ENCODE results near the gene NSMCE1. TPM values are rescaled to one million over a fixed set of nuclear protein-coding genes. Genes with fewer than 3 reads are reported as not detected.
"Not testable (repeated sequence)": the region's sequence is repeated elsewhere in the genome, so short reads cannot be mapped to it uniquely, and the experiment has no call there.

NSMCE1 gene
- total RNA-seq, 1 experiment from 2014 or later = 47.9 TPM

DNA sequence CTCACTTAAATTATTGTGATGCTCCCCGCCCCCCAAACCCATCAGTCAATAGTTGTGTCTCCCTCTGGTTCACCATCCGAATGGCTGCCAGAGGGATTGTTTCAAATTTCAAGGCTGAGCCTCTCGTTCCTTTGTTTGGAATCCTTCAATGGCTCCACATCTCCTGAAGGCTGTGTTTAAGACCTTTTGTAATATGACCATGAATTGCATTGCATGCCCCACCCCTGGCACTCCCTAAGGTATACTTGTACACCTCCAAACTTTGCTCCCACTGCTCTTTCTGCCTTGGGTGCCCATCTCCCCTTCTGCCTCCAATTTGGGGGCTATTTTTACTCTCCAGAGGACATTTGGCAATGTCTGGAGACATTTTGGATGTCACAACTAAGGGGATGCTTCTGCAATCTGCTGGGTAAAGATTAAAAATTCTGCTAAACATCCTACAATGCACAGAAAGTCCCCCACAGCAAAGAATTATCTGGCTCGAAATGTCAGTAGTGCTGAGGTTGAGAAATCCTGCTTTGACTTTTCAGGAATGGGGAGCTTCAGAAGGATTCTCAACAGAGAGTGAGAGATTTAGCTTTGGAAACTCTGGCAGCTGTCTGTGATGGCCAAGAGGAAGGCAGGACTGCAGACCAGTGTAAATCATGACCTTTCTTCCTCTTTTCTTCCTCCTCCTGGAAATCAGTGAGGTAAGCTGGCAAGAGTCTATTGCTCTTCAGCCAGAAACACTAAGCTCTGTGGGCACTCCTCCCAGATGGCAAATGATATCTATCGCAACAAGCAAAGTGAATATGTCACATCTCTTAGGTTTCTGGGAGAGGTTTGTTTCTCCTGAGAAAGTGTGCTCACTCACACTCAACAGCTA is 36.5 kb upstream of the NSMCE1 start:
- in situ Hi-C loops (cut with HindIII; ENCODE audit: low pct_unique_long_range_greater_than_20kb, low sequenced_read_pairs) = no loop called here
- DNase-seq (ENCODE audit: low read depth) = no peak

- in situ Hi-C loops (cut with HindIII; ENCODE audit: low pct_unique_long_range_greater_than_20kb, low sequenced_read_pairs) = no loop called here
- no peak for DNase-seq (ENCODE audit: low read depth)
Observed at GRCh38 chr16:27304102-27304501, 35.5 kb upstream of the NSMCE1 start.

- no peak for DNase-seq (ENCODE audit: low read depth)
- in situ Hi-C loops (cut with HindIII; ENCODE audit: low pct_unique_long_range_greater_than_20kb, low sequenced_read_pairs) = no loop called here
Observed at GRCh38 chr16:27303256-27304100, 34.9 kb upstream of the NSMCE1 start.

GRCh38 chr16:27302126-27302525 is 33.6 kb upstream of the NSMCE1 start:
- no peak for DNase-seq (ENCODE audit: low read depth)
- in situ Hi-C loops (cut with HindIII; ENCODE audit: low pct_unique_long_range_greater_than_20kb, low sequenced_read_pairs) = no loop called here

DNA sequence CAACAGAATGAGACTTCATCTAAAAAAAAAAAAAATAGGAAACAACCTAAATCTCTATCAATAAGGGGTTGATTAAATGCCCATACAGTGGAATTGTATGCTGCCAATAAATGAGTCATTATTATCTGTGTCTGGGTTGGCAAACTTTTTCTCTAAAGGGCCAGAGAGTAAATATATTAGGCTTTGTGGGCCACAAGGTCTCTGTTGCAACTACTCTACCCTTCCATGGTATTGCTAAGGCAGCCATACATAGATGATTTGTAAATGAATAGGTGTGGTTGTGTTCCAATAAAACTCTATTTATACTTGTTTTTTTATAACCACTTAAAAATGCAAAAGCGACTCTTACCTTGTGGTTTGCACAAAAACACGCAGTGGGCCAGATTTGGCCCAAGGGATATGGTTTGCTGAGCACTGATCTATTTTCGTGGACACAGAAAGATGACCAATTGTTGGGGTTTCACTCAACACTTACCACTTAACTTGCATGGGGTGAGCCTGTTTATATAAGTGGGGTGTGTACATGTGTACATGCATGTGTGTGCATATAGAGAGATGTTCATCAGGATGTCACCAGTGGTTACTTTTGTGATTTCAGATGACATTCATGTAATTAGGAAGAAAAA is 32.8 kb upstream of the NSMCE1 start:
- in situ Hi-C loops (cut with HindIII; ENCODE audit: low pct_unique_long_range_greater_than_20kb, low sequenced_read_pairs) = no loop called here
- no peak for DNase-seq (ENCODE audit: low read depth)

DNA sequence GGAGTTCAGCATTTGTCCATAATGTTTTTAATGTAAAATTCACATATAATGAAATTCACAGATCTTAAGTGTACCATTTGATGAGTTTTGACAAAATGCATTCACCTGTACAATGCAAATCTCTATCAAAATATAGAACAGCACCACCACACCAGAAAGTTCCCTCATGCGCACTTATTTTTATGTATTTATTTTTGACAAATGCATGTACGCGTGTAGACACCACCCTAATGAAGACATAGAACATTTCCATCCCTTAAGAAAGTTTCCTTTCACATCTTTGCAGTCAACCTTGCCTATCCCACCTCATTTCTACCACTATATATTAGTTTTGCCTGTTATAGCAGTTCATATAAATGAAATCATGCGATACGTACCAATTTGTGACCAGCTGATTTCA is 29.6 kb upstream of the NSMCE1 start:
- in situ Hi-C loops (cut with HindIII; ENCODE audit: low pct_unique_long_range_greater_than_20kb, low sequenced_read_pairs) = no loop called here

DNA sequence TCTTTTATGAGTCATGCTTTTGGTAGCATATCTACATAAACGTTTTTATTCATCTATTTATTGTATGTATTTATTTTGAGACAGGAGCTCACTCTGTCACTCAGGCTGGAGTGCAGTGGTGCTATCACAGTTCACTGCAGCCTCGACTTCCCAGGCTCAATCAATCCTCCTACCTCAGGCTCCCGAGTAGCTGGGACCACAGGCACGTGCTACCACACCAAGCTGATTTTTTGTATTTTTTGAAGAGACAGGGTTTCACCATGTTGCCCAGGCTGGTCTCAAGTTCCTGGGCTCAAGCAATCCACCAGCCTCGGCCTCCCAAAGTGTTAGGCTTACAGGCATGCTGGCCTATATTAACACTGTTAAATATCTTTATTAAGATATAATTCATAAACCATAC is 24.8 kb upstream of the NSMCE1 start:
- in situ Hi-C loops (cut with HindIII; ENCODE audit: low pct_unique_long_range_greater_than_20kb, low sequenced_read_pairs) = no loop called here

More for the DNA sequence above, 29.6 kb upstream of the NSMCE1 start:
- no peak for DNase-seq (ENCODE audit: low read depth)

DNA sequence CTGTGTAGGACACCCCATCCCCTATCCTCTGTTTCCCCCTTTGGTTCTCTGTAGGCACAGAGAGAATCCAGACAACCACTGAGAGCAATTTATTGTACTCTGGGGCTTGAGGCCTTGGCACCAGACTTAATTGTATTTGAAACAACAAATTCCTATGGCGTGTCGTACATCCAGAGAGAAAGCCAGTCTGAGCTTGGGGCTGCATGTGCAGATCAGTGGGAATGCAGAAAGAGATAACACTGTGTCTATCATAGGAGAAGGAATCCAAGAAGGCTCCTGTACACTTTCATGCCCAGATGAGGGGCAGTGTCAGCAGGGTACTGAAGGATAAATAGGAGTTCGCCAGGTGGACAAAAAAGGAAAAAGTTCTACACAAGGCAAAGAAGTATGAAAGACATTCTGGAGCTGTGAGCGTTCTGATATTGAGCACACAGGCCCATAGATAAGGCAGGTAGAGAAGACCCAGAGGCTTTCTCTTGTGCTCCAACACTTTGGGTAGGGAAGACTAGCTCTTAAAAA is 23.2 kb upstream of the NSMCE1 start:
- in situ Hi-C loops (cut with HindIII; ENCODE audit: low pct_unique_long_range_greater_than_20kb, low sequenced_read_pairs) = no loop called here
- no peak for DNase-seq (ENCODE audit: low read depth)

More for the DNA sequence above, 24.8 kb upstream of the NSMCE1 start:
- no peak for DNase-seq (ENCODE audit: low read depth)

DNA sequence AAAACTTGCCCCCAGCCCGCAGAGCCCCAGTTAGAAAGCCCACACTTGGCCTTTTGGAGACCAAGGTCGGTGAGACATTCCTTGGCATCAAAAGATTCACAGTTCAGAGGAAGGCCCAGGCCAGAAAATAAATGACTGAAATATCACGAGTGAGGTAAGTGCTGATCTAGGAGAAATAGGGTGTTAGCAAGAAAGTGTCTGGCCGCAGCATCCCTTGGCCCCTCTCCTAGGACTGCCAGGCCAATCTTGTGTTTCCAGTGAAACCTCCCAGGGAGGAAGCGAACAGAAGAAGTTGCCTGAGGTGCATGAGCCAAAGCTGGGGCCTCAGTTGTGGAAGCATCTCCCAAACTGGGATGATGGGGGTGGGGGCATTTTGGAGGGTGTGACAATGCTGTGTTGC is 22.5 kb upstream of the NSMCE1 start:
- in situ Hi-C loops (cut with HindIII; ENCODE audit: low pct_unique_long_range_greater_than_20kb, low sequenced_read_pairs) = no loop called here
- DNase-seq (ENCODE audit: low read depth) = no peak

DNA sequence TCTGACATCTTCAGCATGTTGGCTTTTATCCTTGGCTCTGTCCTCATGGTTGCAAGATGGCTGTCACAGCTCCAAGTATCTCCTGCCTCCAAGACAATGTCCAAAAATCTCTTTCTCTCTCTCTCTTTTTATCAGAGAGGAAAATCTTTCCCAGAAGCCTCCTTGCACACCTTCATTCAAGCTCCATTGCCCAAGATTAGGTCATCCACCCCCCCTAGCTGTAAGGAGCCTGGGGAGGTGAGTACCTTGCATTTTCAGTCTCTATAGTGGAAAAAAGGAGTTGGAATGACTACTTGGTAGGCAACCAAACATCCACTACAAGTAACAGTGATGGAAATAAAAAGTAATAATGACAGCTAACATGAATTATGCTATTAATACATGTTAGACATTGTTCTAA is 22.0 kb upstream of the NSMCE1 start:
- no peak for DNase-seq (ENCODE audit: low read depth)
- in situ Hi-C loops (cut with HindIII; ENCODE audit: low pct_unique_long_range_greater_than_20kb, low sequenced_read_pairs) = no loop called here

GRCh38 chr16:27289669-27290068 is 21.1 kb upstream of the NSMCE1 start:
- in situ Hi-C loops (cut with HindIII; ENCODE audit: low pct_unique_long_range_greater_than_20kb, low sequenced_read_pairs) = no loop called here
- no peak for DNase-seq (ENCODE audit: low read depth)

DNA sequence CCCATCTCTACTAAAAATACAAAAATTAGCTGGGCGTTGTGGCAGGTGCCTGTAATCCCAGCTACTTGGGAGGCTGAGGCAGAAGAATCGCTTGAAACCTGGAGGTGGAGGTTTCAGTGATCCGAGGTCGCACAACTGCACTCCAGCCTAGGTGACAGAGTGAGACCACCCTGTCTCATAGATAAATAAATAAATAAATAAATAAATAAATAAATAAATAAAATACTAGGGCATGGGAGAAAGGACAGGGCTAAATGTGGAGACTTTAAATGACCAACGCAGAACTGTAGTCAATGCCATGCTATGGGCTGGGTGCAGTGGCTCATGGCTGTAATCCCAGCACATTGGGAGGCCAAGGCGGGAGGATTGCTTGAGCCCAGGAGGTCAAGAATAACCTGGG is 19.7 kb upstream of the NSMCE1 start:
- DNase-seq (ENCODE audit: low read depth); in situ Hi-C loops (cut with HindIII; ENCODE audit: low pct_unique_long_range_greater_than_20kb, low sequenced_read_pairs): not testable (repeated sequence)

DNA sequence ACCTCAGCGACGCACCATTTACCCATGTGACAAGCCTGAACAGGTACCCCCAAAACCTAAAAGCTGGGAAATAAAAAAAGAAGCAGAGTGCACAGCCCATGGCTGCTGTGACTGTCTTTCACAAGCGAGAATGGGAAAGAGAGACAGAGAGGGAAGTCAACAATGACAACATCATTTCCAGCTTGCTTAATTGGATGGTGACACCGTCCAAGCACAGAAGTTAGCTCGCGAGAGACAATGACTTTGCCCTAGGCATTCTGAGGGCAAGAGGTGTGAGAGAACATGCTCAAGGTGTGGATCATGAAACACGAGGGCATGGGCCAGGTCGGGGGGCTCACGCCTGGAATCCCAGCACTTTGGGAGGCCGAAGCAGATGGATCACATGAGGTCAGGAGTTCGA is 19.3 kb upstream of the NSMCE1 start:
- in situ Hi-C loops (cut with HindIII; ENCODE audit: low pct_unique_long_range_greater_than_20kb, low sequenced_read_pairs) = no loop called here
- no peak for DNase-seq (ENCODE audit: low read depth)

DNA sequence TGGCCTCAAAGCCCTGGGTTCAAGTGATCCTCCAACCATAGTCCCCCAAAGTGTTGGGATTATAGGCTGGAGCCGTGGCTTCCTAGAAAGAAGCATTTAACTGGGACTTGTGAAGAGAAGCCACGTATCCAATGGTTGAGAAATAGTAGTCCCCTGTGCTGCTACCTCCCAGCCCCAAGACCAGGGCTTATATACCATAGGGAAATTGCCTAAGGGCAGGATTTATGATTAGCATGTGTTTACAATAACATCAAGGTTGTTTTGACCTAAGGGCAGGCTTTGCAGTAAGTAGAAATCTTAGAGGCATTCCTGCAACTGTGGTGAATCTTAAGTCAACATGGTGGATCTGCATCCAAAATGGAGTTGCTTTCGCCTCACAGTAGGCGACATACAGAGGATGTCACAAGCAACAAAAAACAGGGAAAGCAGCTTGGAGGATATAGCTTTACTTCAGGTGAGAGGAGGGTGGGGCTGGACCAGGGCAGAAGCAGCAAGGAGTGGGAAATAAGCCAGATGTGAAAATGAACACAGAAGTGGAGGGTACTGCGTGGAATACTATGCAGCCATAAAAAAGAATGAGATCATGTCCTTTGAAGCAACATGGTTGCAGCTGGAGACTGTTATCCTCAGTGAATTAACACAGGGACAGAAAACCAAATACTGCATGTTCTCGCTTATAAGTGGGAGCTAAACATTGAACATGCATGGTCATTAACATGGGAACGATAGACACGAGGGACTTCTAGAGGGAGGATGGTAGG is 18.7 kb upstream of the NSMCE1 start:
- DNase-seq (ENCODE audit: low read depth) = no peak
- in situ Hi-C loops (cut with HindIII; ENCODE audit: low pct_unique_long_range_greater_than_20kb, low sequenced_read_pairs) = no loop called here

- in situ Hi-C loops (cut with HindIII; ENCODE audit: low pct_unique_long_range_greater_than_20kb, low sequenced_read_pairs) = no loop called here
- peak; percentile 85 for DNase-seq (ENCODE audit: low read depth)
Observed at GRCh38 chr16:27286451-27286850, 17.9 kb upstream of the NSMCE1 start.

DNA sequence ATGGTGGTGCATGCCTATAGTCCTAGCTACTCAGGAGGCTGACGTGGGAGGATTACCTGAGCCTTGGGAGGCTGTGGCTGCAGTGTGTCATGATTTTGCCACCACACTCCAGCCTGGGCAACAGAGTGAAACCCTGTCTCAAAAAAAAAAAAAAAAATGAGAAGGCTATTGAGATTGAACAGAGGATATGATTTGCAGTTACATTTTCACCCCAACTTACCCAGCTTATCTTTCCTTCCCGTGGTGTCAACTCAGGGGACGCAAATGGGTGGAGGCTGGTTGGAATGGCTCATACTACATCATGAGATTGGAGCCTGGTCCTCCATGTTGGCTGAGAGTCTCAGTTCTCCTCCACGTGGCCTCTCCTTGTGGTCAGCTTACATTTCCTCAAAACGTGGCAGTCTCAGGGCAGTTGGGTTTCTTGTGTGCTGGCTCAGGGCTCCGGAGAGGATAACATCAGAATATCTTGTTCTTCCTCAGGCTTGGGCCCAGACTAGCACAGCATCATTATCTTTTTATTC is 17.2 kb upstream of the NSMCE1 start:
- DNase-seq (ENCODE audit: low read depth) = no peak
- in situ Hi-C loops (cut with HindIII; ENCODE audit: low pct_unique_long_range_greater_than_20kb, low sequenced_read_pairs) = no loop called here

GRCh38 chr16:27284865-27285675 is 16.5 kb upstream of the NSMCE1 start:
- DNase-seq (ENCODE audit: low read depth) = no peak
- in situ Hi-C loops (cut with HindIII; ENCODE audit: low pct_unique_long_range_greater_than_20kb, low sequenced_read_pairs) = no loop called here

Measured in Caki2 (cell line).